Activated CD4-positive, alpha-beta memory T cell treated with anti-CD3 and anti-CD28 coated beads for 36 hours (primary cell): ENCODE results near the gene PLEKHH1. TPM values are rescaled to one million over a fixed set of nuclear protein-coding genes. Genes with fewer than 3 reads are reported as not detected.

Experiments
- CTCF ChIA-PET: fragments of 350-600 bp; sonication (Branson Sonifier 250); formaldehyde crosslinking; loops from one replicate; lab custom pipeline; 2021; ENCODE audit warnings: antibody characterized with exemption, inconsistent platforms; lab: Charles Lee
- POLR2A ChIA-PET: fragments of 350-600 bp; sonication (Branson Sonifier 250); formaldehyde crosslinking; loops from one replicate; lab custom pipeline; 2021; ENCODE audit warnings: antibody characterized with exemption; lab: Charles Lee
- DNase-seq: peaks from one replicate; pipeline ENCODE4 v3.0.0-alpha.2; 2020
- H3K27ac Mint-ChIP-seq: one replicate; pipeline ENCODE4 v1.8.0; 2021; ENCODE audit warnings: mixed read lengths
- H3K27me3 Mint-ChIP-seq: one replicate; pipeline ENCODE4 v1.8.0; 2021; ENCODE audit warnings: mixed read lengths
- H3K36me3 Mint-ChIP-seq: one replicate; pipeline ENCODE4 v1.8.0; 2021; ENCODE audit warnings: mixed read lengths
- H3K4me1 Mint-ChIP-seq: one replicate; pipeline ENCODE4 v1.8.0; 2021; ENCODE audit warnings: low read depth, mixed read lengths
- H3K4me3 Mint-ChIP-seq: one replicate; pipeline ENCODE4 v1.8.0; 2021; ENCODE audit warnings: mild to moderate bottlenecking, mixed read lengths
- H3K9me3 Mint-ChIP-seq: one replicate; pipeline ENCODE4 v1.8.0; 2021; ENCODE audit warnings: mixed read lengths
- intact Hi-C: fragments of 100-400 bp; cut with micrococcal nuclease; formaldehyde crosslinking; loops from one replicate; pipeline ENCODE4 v1.15.1; 2023
- total RNA-seq, 2 experiments: library from RNA; stranded (reverse); gene quantifications; one replicate each; pipeline ENCODE4 v1.2.3, GENCODE V29; 2021

PLEKHH1 gene
- total RNA-seq, 2 experiments from 2014 or later, result 1.7 to 1.9 TPM

DNA sequence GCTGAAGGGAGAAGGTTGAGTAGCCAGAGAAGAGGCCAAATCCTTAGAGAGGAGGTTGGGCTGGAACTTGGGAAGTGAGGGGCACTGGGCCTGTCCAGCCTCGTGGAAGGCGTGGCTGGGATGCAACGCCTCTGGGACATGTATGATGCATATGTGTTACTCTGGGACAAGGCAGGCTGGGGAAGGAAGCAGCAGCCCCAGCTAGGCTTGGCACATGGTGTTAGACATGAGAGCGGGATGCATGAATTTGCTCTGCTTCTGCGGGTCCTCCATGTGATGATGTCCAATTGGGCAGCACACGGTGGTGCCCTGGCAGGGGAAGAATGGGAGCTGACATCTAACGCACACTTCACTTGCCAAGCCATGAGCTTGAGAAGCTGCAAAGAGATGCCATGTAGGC, 21.3 kb downstream of the PLEKHH1 start:
- H3K36me3 Mint-ChIP-seq, result no peaks in the 10 kb centered on the region
- no peaks in the 10 kb centered on the region for H3K27me3 Mint-ChIP-seq
- no peaks in the 10 kb centered on the region for H3K9me3 Mint-ChIP-seq
- no peak overlapping the region for H3K4me3 Mint-ChIP-seq
- no peak for DNase-seq
- ChIA-PET POLR2A (no interaction called here), CTCF (interaction anchor here (1.0 to 1.4 kb wide), 3 partner anchors 13 to 127 kb away, joined by 3 read pairs; no protein-coding TSS in a partner anchor)
- no peaks in the 10 kb centered on the region for H3K4me1 Mint-ChIP-seq
- no peak overlapping the region for H3K27ac Mint-ChIP-seq
- intact Hi-C loops, result no loop called here

DNA sequence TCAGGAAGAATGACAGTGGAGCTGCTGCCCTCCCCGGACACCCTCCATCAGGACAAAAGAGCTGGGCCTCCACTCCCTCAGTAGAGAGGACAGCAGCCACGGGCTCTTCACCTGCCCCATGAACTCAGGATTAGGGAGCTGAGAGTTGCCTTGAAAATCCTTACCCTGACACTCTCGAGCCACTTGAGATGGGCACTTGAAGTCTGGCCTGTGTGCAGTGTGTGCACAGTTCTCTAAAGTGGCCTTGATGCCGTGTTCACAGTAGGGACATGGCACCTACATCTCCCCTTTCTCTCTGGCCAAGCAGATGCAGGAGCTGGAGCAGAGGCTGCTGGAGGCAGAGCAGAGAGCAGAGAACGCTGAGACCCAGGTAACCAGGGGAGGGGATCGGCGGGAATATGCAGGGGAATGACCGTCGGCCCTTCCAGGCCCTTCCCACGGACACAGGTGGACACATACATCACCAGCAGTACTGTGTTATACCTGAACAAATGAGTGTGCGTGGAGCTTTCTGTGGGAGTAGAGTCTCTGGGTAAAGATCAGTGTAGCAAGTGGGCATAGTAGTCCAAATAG, 22.5 kb downstream of the PLEKHH1 start:
- CTCF ChIA-PET, result interaction anchor here (1.1 to 1.4 kb wide), 3 partner anchors 14 to 149 kb away, joined by 3 to 4 read pairs (median 3); no protein-coding TSS in a partner anchor
- POLR2A ChIA-PET, result no interaction called here

DNA sequence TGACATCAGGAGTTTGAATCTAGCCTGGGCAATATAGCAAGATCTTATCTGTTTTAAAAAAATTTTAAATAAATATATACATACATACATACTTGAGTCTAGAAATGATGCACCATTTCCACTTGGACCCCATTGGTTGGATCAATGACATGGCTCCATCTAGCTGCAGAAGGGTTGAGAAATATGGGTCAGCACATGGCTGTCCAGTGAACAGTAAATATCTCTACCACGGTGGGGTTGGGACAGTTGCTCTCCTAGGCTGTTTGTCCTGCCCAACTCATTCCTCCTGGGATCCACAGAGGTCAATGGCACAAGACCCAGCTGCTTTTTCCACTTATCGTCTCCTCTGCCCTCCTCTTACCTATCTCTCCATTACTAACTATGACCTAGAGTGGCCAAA, 23.6 kb downstream of the PLEKHH1 start:
- Mint-ChIP-seq H3K4me3 (no peak overlapping the region), H3K9me3 (no peaks in the 10 kb centered on the region), H3K27me3 (no peaks in the 10 kb centered on the region), H3K36me3 (no peaks in the 10 kb centered on the region), H3K27ac (no peak overlapping the region), H3K4me1 (no peaks in the 10 kb centered on the region)
- intact Hi-C loops, result no loop called here
- no peak for DNase-seq
- CTCF ChIA-PET, result interaction anchor here (1.1 to 1.2 kb wide), 2 partner anchors 132 to 148 kb away, joined by 3 to 4 read pairs; no protein-coding TSS in a partner anchor
- POLR2A ChIA-PET, result no interaction called here

More for the DNA sequence above, 22.5 kb downstream of the PLEKHH1 start:
- H3K4me3 Mint-ChIP-seq, result no peak overlapping the region
- no peak overlapping the region for H3K27ac Mint-ChIP-seq
- no peaks in the 10 kb centered on the region for H3K4me1 Mint-ChIP-seq
- intact Hi-C loops, result no loop called here
- no peaks in the 10 kb centered on the region for H3K9me3 Mint-ChIP-seq
- H3K27me3 Mint-ChIP-seq, result no peaks in the 10 kb centered on the region
- H3K36me3 Mint-ChIP-seq, result no peaks in the 10 kb centered on the region
- DNase-seq, result no peak

DNA sequence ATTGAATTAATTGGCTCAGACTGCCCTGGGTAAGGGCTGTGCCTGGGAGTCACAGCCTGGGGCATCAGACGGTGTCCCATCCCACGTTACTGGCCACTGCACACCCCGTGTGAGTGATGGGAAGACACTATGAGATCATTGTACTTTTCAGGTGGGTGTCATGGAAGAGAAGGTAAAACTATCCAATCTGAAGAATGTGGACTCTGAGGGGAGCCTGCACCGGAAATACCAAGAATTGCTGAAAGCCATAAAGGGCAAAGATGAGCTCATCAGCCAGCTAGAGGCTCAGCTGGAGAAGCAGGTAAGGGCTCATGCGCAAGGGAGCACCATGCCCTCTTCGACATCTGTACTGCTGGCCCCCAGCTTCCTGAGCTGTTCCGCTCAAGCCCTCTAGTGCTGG, 24.0 kb downstream of the PLEKHH1 start:
- H3K4me1 Mint-ChIP-seq, result no peaks in the 10 kb centered on the region

DNA sequence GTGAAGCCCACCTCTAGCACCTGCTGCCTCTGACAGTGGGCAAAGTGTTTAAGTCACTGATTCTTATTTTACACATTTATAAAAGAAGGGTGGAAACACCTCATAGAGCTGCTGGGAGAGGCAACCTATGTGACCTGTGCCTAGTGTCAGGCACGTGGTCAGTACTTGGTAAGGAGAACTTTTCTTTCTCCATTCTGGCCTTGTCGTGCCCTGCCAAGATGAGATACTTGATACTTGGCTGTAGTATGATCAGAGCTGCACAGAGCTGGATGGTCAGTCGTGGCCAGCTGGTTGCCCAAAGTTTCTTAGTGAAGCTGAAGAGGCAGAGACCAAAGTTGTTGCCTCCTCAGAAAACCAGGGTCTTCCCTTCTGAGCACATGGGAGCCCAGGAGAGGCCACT, 24.6 kb downstream of the PLEKHH1 start:
- Mint-ChIP-seq H3K27ac (no peak overlapping the region), H3K27me3 (no peaks in the 10 kb centered on the region), H3K36me3 (no peaks in the 10 kb centered on the region), H3K9me3 (no peaks in the 10 kb centered on the region), H3K4me1 (no peaks in the 10 kb centered on the region), H3K4me3 (no peak overlapping the region)
- POLR2A ChIA-PET, result interaction anchor here (0.6 to 1.0 kb wide), 2 partner anchors 8 to 48 kb away, joined by 3 to 4 read pairs; no protein-coding TSS in a partner anchor
- no peak for DNase-seq
- intact Hi-C loops, result no loop called here
- CTCF ChIA-PET, result interaction anchor here (0.7 to 1.4 kb wide), 4 partner anchors 14 to 1131 kb away, joined by 3 to 7 read pairs (median 4); no protein-coding TSS in a partner anchor

More for the DNA sequence above, 24.0 kb downstream of the PLEKHH1 start:
- no peaks in the 10 kb centered on the region for H3K9me3 Mint-ChIP-seq
- no peak overlapping the region for H3K27ac Mint-ChIP-seq
- ChIA-PET CTCF (interaction anchor here (0.7 to 1.4 kb wide), 3 partner anchors 14 to 1132 kb away, joined by 3 to 7 read pairs (median 3); no protein-coding TSS in a partner anchor), POLR2A (interaction anchor here (1.0 kb wide), 1 partner anchor 9 kb away, joined by 3 read pairs; no protein-coding TSS in a partner anchor)
- no peak overlapping the region for H3K4me3 Mint-ChIP-seq
- intact Hi-C loops, result no loop called here
- no peaks in the 10 kb centered on the region for H3K27me3 Mint-ChIP-seq
- H3K36me3 Mint-ChIP-seq, result no peaks in the 10 kb centered on the region
- DNase-seq, result no peak

DNA sequence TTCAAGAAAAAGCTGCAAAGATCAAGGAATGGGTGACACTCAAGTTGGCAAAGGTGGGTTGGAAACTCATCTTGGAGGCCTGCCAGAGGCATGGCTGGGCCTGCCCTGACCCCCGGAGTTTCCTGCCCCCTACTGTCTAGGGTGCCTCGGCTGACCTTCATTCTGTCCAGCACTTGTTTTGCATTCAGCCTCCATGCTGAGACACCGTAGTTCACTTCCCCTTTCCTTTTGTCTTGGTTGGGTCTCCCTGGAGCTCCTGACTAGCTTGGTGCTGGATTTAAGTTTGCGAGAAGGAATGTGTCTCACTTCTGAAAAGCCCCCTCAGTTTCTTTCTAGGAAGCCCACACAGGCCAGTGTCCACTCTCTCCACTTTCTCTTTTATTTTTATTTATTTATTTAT, 26.5 kb downstream of the PLEKHH1 start:
- Mint-ChIP-seq H3K36me3 (no peaks in the 10 kb centered on the region), H3K27ac (no peak overlapping the region), H3K4me3 (no peak overlapping the region), H3K27me3 (no peaks in the 10 kb centered on the region), H3K9me3 (no peaks in the 10 kb centered on the region), H3K4me1 (no peaks in the 10 kb centered on the region)
- ChIA-PET POLR2A (no interaction called here), CTCF (no interaction called here)
- no peak for DNase-seq
- intact Hi-C loops, result no loop called here

GRCh38 chr14:67562025-67562775, 29.1 kb downstream of the PLEKHH1 start:
- POLR2A ChIA-PET, result interaction anchor here (0.6 kb wide), 1 partner anchor 24 kb away, joined by 3 read pairs; no protein-coding TSS in a partner anchor
- H3K27me3 Mint-ChIP-seq, result no peaks in the 10 kb centered on the region
- no peak overlapping the region for H3K27ac Mint-ChIP-seq
- CTCF ChIA-PET, result interaction anchor here (1.3 to 3.8 kb wide), 3 partner anchors 9 to 135 kb away, joined by 3 to 21 read pairs (median 6); no protein-coding TSS in a partner anchor
- intact Hi-C loops, result no loop called here
- H3K4me3 Mint-ChIP-seq, result no peak overlapping the region
- no peaks in the 10 kb centered on the region for H3K4me1 Mint-ChIP-seq
- H3K36me3 Mint-ChIP-seq, result no peaks in the 10 kb centered on the region
- no peak for DNase-seq
- H3K9me3 Mint-ChIP-seq, result no peaks in the 10 kb centered on the region

GRCh38 chr14:67562776-67563150, 29.7 kb downstream of the PLEKHH1 start:
- H3K4me1 Mint-ChIP-seq, result no peaks in the 10 kb centered on the region
- H3K27ac Mint-ChIP-seq, result no peak overlapping the region
- ChIA-PET POLR2A (no interaction called here), CTCF (interaction anchor here (1.3 to 3.8 kb wide), 3 partner anchors 9 to 135 kb away, joined by 3 to 21 read pairs (median 6); no protein-coding TSS in a partner anchor)
- H3K9me3 Mint-ChIP-seq, result no peaks in the 10 kb centered on the region
- no peak for DNase-seq
- no peak overlapping the region for H3K4me3 Mint-ChIP-seq
- H3K27me3 Mint-ChIP-seq, result no peaks in the 10 kb centered on the region
- intact Hi-C loops, result no loop called here
- H3K36me3 Mint-ChIP-seq, result no peaks in the 10 kb centered on the region

DNA sequence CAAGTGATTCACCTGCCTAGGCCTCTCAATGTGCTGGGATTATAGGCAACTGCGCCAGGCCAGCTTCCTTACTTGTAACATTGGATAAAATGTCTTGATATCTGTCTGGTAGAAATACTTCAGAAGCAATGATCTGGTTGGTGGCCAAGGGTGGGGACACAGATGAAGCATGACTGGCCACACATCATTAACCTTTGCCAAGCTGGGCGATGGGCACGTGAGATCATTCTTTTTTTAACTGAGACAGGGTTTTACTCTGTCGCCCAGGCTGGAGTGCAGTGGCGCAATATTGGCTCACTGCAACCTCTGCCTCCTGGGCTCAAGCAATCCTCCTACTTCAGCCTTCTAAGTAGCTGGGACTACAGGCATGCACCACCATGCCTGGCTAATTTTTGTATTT, 31.1 kb downstream of the PLEKHH1 start:
- intact Hi-C loops, result no loop called here
- Mint-ChIP-seq H3K36me3 (no peaks in the 10 kb centered on the region), H3K27me3 (no peaks in the 10 kb centered on the region), H3K4me3 (no peak overlapping the region), H3K9me3 (no peaks in the 10 kb centered on the region), H3K4me1 (no peaks in the 10 kb centered on the region), H3K27ac (no peak overlapping the region)
- CTCF ChIA-PET, result no interaction called here
- POLR2A ChIA-PET, result no interaction called here
- no peak for DNase-seq

GRCh38 chr14:67566908-67567307, 33.8 kb downstream of the PLEKHH1 start:
- no peak overlapping the region for H3K27ac Mint-ChIP-seq
- intact Hi-C loops, result no loop called here
- H3K4me3 Mint-ChIP-seq, result no peak overlapping the region
- H3K27me3 Mint-ChIP-seq, result peaks cover 2% of the 10 kb centered on the region
- no peaks in the 10 kb centered on the region for H3K4me1 Mint-ChIP-seq
- DNase-seq, result no peak
- ChIA-PET CTCF (interaction anchor here (1.1 to 9.5 kb wide), 3 partner anchors 138 to 139 kb away, joined by 3 to 249 read pairs (median 7); no protein-coding TSS in a partner anchor), POLR2A (no interaction called here)
- H3K9me3 Mint-ChIP-seq, result no peaks in the 10 kb centered on the region
- H3K36me3 Mint-ChIP-seq, result no peaks in the 10 kb centered on the region

DNA sequence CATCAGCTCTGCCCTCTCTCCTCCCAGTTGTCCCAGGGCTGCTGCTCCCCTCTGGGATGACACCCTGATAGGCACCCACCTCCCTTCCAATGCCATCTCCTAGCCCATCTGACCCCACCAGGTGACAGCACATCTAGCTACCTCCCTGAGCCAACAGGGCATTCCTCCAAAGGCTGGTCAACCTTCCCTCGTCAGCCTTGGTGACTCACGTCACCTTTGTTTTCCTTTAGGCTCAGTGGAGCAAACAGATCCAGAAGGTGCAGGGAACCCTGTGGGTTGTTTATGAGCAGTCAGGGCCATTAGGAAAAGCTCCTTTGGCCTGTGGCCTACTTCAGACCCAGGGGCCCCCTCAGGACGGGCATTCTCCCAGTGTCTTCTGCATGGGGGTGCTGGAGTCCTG, 34.6 kb downstream of the PLEKHH1 start:
- Mint-ChIP-seq H3K4me1 (no peaks in the 10 kb centered on the region), H3K27ac (no peak overlapping the region), H3K36me3 (no peaks in the 10 kb centered on the region), H3K4me3 (no peak overlapping the region), H3K9me3 (no peaks in the 10 kb centered on the region), H3K27me3 (peaks cover 2% of the 10 kb centered on the region)
- ChIA-PET CTCF (interaction anchor here (1.7 to 9.5 kb wide), 2 partner anchors 41 to 140 kb away, joined by 6 to 249 read pairs; no protein-coding TSS in a partner anchor), POLR2A (interaction anchor here (0.6 kb wide), 1 partner anchor 249 kb away, joined by 3 read pairs; no protein-coding TSS in a partner anchor)
- intact Hi-C loops, result no loop called here
- no peak for DNase-seq
